HG02943 (cell line): ENCODE data around the gene ZMIZ1.
A peak's percentile ranks its signal among the peaks of the same experiment; 100 is the strongest.

ENCODE experiments used
- ATAC-seq: cut with Tn5 transposase; IDR thresholded peaks from one replicate; pipeline ENCODE4 v1.9.1; 2021; ENCODE audit warnings: mild to moderate bottlenecking, low read depth, moderate library complexity; ENCODE audit not compliant: unreplicated experiment

Gene ZMIZ1

GRCh38 chr10:79310200-79310865 is 241.6 kb downstream of the ZMIZ1 start:
- no peak for ATAC-seq

GRCh38 chr10:79310911-79311573 is 242.3 kb downstream of the ZMIZ1 start:
- ATAC-seq = no peak

DNA sequence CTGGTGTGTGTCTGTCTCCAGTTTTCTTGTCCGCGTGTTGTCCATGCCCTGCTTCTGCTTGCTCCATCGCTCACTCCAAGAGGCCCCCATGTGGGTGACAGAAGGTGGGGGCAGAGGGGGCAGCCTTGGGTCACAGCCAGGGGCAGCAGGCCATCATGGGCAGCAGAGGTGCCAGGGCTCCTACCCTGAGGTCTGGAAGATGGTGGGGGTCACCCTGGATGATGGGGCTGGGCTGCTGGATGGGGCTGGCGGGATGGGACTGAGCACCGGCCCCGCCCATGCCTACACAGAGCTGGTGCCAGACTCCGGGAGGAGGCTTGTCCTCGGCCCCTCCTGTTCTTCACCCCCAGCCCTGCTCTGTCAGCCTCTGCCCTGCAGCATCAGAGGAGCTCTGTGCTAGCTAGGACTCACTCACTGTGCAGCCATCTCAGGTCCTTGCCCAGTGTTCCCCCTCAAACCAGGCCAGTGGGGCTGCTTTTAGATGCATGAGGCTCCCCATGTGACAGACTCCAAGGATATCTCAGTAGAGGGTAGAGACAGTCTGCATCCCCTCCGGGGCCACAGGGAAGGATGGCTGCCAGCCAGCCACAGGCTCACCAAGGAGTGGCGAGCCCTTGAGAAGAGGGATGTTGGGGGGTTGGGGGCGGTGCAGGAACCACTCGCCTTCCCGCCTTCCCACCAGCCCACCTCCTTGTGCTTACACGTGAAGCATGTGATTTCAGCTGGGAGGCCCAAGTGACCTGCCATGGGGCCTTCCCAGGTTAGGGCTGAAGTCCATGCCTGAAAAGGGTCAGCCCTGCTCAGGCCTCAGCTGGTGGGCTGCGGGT is 243.0 kb downstream of the ZMIZ1 start:
- no peak for ATAC-seq

DNA sequence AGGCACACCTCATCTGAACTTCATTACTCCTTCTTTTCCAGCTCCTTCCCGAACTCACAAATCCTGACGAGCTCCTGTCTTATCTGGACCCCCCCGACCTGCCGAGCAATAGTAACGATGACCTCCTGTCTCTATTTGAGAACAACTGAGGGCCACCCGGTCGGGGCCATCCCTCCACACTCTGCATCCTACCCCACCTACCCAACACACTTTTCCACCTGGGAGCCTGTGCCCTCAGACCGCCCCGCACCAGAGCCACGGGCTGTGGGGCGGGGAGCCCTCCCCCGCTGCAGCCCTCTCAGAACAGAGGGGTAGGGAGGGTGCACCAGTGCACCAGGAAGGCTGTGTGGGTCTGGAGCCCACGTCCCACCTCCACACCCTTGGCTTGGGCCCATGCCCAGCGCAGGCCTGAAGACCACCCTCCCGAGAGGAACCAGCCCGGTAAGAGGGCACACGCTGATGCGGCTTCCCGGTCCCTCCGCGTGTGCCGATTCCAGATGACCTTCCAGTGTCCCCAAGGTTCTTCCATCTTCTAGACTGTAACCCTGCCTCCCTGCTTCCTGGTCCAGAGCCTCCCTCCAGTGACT is 243.9 kb downstream of the ZMIZ1 start:
- ATAC-seq = no peak

DNA sequence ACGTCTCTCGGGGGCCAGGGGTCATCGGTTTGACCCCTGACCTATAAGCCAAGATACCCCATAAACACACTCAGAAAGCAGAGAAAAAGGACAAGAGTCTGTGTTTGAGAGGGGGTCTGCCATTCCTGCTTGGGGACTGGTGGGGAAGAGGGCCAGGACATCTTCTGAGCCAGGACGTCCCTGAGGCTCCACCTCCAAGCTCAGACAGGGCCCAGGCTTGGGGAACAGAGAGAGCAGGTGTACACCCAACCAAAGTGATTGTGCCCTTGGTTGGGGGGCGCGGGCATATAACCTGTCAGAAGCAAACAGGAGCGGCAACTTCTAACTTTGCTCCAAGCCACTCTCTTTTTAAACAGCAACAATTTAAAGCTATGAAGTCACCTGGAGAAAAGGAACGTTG is 244.6 kb downstream of the ZMIZ1 start:
- no peak for ATAC-seq

DNA sequence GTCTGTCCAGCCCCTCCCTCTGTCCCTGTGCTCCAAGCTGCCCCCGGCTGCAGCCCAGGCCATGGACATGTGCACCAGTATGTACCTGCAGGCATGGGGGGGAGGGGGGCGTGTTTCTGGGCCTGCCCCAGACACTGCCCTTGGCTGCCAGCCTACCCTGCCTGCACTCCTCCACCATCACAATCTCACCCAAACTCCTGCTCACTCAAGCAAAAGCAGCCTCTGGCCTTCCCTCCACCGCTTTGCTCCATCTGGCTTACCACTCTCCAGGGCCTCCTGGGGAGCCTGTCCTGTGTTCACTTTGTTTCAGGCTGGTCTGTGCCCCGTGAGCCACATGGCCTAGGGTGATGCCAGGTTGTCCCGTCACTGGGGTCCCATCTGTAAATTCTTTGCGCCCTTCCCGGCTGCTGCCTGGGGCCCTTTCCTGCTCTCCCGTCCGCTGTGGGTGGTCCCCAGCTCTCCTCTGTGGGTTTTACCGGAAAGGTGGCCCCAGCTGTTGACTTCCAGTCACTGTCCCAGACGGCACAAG is 245.2 kb downstream of the ZMIZ1 start:
- ATAC-seq = no peak

GRCh38 chr10:79314761-79315601 is 246.2 kb downstream of the ZMIZ1 start:
- no peak for ATAC-seq

DNA sequence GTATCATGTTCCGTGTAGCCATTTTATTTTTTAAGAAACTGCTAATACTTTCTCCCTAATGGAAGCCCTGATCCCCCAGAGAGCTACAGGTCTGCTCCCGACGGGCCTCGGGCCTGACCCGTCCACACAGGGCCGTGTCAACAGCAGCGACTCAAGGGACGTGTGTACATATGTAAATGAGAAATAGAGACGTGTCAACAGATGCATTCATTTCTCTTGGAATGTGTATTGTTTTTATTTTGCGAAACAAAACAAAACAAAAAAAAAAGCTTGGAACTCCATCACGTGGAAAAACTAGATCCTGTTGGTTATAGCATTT is 246.8 kb downstream of the ZMIZ1 start:
- no peak for ATAC-seq

GRCh38 chr10:79316671-79317431 is 248.1 kb downstream of the ZMIZ1 start:
- peak; percentile 48 for ATAC-seq

DNA sequence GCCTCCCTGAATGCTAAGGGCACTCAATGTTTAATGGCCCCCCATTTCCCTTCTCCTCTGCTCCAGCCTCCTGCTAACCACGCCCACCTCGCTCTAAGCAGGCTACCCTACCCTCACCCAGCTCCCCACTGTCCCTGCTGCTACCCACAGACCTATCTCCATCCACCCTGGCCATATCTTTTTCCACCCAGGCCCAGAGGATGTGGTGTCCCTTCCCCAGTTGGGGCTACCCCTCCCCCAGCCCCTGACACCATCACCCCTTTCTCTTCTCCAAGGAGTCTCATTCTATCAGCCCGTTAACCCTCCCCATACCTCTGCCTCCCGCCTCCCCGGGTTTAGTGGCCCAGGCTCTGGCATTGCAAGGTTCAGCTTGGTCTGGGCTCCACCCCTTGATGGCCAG is 249.6 kb downstream of the ZMIZ1 start:
- no peak for ATAC-seq

- no peak for ATAC-seq
These were observed 250.5 kb downstream of the ZMIZ1 start for GRCh38 chr10:79319115-79319771.

DNA sequence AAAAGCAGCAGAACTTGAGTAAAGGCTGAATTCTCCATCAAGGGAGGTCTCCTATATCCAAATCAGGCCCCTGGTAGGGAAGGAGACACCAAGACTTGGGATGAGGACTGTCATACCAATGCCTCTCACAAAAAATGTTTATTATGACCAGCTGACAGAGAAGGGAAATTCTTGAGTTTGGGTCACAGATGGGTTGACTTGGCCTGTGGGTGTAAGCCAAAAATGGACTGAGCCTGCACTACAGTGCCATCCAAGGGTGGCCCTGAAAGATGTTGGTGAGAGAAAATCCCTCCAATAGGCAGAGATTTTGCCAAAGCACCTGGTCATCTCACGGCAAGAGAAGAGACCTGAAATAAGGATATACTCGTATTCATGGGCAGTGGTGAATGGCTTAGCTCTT is 251.6 kb downstream of the ZMIZ1 start:
- no peak for ATAC-seq

DNA sequence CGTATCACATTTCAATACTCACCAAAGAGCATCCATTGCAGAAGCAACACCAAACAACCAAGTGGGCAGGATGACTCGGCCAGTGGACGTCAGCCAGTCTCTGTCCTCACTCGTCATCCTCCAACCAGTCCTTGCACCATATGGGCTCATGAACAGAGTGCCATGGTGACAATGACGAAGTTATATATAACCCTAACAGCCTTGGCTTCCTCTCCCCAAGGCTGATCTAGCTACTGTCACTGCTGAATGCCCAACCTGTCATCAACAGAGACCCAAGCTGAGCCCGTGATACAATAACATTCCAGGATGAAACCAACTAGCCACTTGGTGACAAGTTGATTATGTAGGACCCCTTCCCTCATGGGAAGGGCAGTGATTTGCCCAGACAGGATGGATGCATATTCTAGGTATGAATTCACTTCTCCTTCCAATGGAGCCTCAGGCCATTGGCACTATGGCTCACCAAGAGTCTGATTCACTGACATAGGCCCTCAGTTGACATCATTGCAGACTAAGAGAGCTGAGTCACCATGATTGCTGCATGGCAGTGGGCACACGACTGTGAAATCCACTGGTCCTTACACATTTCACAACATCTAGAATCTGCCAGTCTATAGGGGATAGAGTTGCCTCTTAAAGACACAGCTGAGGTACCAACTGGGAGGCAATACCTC is 252.2 kb downstream of the ZMIZ1 start:
- no peak for ATAC-seq

- ATAC-seq = no peak
These were observed 252.7 kb downstream of the ZMIZ1 start for GRCh38 chr10:79321494-79321882.

DNA sequence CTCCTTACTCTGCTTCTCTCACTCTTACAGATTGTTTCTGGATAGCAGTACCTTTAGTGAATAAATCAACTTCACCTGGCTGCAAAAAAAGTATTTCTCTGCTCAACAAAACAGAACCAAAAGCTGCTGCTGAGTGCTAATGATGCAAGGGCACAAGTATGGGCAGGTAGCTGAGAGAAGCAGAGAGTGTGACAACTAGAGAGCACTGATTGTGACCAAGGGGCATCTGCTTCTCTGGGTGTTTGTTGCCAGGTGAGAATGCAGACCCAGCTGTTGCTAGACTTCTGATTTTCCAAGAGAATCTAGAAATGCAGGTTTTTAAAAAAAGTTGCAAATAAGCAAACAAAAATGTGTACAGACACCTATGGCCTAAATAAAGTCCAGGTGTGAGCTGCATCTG is 253.2 kb downstream of the ZMIZ1 start:
- no peak for ATAC-seq

- no peak for ATAC-seq
These were observed 254.1 kb downstream of the ZMIZ1 start for GRCh38 chr10:79322616-79323543.

GRCh38 chr10:79323602-79324001 is 254.8 kb downstream of the ZMIZ1 start:
- ATAC-seq = no peak
